NCI-H526 (cell line): Measurements from ENCODE around the gene DTWD2.
"Not testable (repeated sequence)": the region's sequence is repeated elsewhere in the genome, so short reads cannot be mapped to it uniquely, and the experiment has no call there.

ENCODE experiments used
- DNase-seq, 2 experiments: peaks; one replicate each; lab custom pipeline; 2025; lab: John Stamatoyannopoulos, UW

DTWD2 gene, protein sequence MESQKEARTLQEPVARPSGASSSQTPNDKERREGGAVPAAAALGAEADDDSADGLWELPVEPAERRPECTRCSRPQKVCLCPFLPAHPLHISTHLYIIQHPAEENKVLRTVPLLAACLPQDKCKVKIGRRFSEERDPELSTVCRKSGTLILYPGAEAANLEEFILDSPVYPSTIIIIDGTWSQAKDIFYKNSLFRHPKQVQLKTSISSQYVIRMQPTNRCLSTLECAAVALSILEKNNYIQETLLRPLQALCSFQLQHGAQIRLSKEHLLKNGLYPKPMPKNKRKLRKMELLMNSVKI

GRCh38 chr5:118987988-118988865, at the start of gene DTWD2:
DTWD2 (minus strand) TSS chr5:118988547; CDS start chr5:118988511, 36 bp downstream.
- peak; percentile 80 to 93 for DNase-seq

DNA sequence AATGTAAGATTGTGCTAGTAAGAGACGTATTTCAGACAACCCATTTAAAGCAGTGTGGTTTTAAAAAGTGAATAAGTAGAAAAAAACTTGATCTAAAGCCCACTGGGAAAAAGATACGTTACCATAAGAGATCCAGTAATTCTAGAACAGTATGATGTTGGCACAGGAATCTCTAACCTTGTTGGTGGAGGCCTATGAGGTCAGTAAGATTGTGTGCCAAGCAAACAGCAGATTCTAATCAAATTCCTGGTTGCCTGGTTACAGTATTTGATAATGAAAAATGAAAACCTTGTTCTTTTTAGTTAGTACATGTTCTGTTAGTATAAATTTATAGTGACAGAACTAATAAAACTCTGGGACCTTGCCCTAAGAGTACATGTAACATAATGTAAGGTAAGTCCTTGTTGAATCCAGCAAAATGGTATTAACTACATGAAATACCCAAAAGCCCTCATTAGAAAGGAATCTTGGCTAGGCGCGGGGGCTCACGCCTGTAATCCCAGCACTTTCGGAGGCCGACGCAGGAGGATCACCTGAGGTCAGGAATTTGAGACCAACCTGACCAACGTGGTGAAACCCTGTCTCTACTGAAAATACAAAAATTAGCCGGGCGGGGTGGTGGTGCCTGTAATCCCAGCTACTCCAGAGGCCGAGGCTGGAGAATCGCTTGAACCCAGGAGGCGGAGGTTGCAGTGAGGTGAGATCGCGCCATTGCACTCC, 49.3 kb upstream of the DTWD2 start:
- no peak for DNase-seq

DNA sequence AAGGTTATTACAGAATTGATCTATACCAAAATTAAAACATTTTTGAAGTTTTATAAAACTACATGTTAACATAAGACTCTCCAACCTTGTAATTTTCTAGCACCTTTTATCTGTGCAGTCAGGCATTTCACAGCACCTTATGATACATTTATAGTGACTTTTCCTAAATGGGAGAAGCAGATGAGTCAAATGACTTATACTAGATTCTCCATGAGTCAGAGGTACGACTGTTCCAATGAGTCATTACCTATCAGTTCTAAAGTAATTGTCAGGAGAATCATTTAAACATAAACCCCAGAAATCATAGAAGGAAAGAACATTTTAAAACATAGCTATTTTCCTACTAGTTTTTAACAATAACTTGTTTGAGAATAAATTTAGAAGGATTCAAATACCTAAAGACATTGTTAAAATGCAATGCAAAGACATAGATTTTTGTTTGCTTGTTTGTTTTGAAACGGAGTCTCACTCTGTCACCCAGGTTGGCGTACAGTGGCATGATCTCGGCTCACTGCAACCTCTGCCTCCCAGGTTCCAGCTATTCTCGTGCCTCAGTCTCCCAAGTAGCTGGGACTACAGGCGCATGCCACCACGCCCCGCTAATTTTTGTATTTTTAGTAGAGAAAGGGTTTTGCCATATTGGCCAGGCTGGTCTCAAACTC, 47.9 kb upstream of the DTWD2 start:
- DNase-seq = no peak

GRCh38 chr5:119033135-119033534, 44.8 kb upstream of the DTWD2 start:
- no peak for DNase-seq

GRCh38 chr5:119032656-119033055, 44.3 kb upstream of the DTWD2 start:
- DNase-seq = no peak

DNA sequence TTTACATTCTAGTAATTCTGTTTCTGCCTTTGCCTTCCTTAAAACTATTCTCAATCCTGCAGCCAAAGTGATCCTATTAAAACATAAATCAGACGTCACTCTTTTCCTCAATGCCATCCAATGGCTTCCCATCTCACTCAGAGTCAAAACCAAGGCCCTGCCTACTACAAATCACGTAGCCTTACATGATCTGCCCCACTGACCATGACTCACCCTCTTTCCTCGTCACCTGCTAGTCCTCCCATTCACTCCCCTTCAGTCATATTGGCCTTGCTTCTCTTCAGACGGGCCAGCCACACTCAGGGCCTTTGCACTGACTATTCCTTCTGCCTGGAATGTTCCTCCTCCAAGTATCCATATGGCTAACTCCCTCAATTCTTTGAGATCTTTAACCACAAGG, 43.6 kb upstream of the DTWD2 start:
- DNase-seq = peak in 1 of 2 experiments; percentile 13

DNA sequence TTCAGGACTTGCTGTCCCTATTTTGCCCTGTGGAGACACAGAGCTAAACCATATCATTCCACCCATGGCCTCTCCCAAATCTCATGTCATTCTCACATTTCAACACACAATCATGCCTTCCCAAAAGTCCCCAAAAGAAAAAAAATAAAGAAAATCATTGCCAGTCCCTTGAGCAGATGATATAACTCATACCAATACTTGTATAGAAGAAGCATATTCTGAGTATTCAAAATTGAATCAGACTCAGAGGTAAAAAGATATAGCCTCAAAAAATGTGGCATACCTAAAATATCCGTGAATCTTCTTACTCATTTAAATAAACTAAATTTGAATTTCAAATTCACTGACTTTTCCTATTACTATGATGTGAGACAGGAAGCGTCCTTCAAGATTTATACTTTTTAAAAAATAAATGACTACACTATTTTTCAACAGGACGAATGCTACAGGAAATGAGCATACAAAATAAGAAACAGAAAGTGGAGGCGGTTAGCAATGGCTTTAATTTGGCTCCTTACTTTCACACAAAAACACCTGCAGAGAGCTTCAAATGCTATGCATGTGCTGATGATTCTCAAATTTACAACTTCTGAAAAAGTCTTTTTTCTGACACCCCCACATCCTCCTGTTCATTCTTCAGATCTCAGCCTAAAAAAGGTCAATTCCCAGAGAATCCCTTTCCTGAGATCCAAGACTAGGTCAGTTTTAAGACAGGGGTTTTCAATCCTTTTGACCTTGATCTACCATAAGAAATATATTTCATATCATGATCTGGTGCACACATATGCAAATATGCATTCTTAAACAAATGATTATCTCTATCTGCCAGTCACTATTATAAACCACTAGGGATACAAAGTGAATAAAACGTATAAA, 42.9 kb upstream of the DTWD2 start:
- DNase-seq = peak in 1 of 2 experiments; percentile 8

DNA sequence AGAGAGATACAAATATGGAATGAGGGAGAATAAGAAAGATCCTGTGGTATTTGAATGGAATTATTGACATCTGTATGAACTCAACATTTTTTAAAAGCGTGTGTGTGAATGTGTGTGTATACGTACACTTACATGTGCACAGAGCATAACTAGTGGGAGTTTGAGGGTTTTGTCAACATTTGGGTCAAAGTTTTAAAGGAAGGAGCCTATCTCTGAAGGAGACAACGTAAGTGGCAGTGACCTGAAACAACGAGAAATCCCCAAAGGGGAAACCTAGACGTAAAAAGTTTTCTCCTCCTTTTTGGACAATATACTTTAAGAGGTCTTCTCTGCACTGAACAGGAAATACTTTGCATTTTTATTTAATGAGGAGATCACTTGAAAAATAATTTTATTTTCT, 40.2 kb upstream of the DTWD2 start:
- DNase-seq = no peak

GRCh38 chr5:119022773-119023172, 34.4 kb upstream of the DTWD2 start:
- DNase-seq = no peak

DNA sequence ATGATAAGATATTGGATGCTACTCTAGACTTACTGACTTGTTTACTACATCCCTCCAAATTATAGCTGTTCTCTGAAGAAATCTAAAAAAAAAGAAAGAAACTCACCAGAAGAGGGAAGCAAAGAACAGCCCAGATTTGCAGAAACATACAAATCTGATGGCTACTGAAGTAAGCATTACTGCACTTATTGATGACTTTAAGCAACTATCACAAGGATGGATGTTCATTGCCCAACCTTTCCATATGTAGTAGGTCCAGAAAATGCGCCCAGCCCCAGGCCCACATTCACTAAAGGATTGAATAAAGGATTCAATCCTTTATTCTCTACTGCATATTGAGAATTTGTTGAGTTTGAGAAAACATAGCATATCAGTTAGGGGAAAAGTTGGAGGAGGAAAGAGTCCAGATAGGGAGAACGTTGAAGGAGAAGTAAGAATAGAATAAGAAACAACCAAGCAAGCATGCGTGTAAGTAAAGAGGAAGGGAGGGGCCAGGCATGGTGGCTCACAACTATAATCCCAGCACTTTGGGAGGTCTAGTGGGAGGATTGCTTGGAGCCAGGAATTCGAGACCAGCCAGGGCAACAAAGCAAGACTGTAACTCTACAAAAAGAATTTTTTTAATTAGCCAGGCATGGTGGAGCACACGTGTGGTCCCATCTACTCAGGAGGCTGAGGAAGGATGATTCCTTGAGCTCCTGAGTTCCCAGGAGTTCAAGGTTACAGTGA, 33.8 kb upstream of the DTWD2 start:
- peak in 1 of 2 experiments; percentile 15 for DNase-seq

DNA sequence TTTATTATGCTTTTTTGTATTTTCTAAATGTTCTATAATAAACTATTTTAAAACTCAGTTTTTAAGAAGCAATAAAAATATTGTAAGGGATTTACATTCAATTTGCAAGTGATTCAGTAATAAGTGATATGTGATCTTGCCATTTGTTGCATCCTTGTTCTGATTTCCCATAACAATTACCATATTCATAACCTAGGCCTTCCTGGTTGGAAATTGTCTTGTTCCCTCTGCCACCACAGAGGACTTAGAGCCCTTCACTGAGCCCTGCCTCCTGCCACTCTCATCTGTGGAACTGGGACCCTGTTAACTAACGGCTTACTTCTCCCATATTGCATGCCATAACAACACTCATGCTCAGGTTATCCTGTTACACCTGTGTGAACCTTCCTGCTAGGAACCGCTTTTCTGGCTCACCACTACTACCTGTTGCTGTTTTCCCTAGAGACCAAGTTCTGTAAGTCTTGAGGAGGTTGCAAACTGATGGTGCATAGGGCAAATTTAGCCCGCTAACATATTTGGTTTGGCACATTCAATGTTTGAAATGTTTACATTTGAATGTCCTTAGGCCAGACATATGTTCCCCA, 32.9 kb upstream of the DTWD2 start:
- no peak for DNase-seq

DNA sequence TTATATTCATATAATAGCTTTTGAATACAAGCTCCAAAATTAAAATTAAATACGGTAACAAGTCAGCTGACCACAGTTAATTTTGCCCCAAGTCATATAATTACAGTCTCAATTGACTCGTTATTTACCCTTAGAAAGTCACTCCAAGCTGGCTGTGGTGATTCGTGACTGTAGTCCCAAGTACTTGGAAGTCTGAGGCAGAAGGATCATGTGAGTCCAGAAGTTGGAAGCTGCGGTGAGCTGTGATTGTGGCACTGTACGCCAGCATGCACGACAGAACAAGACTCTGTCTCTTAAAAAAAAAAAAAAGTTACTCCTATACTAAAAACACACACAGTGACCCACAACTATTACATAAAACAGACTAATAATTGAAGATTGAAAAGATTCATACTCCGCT, 31.6 kb upstream of the DTWD2 start:
- no peak for DNase-seq

- DNase-seq = no peak
Observed at GRCh38 chr5:119019501-119019900, 31.2 kb upstream of the DTWD2 start.

DNA sequence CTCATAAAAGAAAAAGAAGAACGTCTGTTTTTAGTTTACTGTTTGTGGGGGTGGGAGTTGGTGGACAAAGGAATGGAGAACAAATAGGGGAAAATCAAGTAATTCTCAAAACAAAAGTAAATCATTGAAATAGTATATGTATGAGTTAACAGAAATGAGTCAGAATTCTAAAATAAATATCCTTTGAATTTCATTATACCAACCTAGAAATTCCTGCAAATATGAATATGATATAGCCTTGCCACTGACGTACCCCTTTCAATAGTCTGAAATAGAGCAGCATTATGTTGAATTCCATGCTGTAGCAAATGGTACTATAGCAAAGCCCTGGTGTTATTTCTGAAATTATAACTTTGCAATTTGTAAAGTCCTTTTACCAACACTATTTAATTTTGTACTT, 29.6 kb upstream of the DTWD2 start:
- DNase-seq = no peak

DNA sequence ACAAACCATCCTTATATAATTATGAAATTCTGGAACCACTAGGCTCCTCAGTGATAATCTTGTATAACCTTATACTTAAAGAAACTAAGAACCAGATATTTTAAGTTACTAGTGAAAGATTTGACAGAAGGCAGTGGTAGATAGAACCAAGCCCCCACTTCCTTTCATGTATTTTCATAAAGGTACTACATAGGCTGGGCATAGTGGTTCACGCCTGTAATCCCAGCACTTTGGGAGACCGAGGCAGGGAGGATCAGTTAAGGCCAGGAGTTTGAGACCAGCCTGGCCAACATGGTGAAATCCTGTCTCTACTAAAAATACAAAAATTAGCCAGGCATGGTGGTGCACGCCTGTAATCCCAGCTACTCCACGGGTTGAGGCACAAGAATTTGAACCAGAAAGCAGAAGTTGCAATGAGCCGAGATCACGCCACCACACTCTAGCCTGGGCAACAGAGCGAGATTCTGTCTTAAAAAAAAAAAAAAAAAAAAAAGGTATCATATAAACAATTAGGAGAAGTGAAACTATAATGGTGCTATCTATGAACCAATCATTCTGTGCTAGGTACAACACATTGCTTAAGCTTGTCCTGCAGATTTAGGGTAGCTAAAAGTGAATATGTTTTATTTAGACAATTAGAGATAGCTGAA, 27.9 kb upstream of the DTWD2 start:
- no peak for DNase-seq

DNA sequence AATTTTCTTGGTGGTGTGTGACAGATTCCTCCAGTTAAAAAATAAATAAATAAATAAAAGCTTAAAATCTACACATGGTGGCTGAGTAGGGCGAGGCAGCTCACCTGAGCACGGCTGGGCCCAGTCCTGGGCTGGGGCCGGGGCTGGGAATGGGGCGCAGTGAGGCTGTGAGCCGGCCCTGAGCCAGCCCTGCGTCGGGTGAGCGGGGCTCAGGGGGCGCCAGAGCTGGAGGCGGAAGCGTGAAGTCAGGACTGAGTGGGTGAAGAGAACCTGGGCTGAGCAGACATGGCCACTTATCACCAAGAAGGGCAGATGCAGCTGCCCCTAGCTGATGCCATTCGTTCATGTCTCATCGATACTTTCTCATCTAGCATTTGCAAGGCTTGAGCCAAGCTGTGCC, 22.8 kb upstream of the DTWD2 start:
- DNase-seq = no peak

GRCh38 chr5:119010206-119010605, 21.9 kb upstream of the DTWD2 start:
- DNase-seq = no peak

DNA sequence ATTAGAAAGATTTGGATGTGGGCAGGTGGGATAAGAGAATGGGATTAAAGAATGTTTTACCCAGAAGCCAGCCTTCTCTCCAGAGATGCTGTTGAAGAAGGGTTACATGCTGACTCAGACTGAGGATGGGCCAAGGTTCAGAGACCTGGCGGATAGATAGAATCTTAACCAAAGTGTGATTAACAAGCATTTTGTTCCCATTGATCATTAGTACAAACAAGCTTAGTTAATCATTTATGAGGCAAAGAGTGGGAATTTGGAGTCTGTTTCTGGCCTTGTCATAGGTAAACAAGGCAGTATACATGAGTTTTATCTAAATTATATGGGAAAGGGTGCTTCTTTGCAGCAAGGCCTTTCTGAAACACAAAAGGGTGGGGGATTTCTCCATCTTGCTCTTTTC, 20.8 kb upstream of the DTWD2 start:
- DNase-seq = no peak

DNA sequence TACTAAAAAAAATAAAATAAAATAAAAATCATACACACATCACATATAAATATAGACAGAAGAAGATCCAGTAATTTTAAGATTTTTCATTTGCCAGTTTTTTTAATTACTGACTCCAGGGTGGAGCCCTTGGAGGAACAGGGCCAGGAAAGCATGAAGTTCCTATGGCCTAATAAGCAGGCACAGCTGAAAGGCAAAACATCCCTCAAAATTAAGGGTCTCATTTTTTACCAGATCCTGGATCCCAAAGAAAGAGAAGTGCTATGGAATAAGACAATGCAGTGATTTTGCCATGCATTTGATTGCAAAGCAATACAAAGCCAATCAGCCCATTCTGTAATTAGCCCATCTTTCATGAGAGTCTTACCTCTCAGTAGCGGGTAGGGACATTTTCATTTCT, 11.3 kb upstream of the DTWD2 start:
- no peak for DNase-seq

DNA sequence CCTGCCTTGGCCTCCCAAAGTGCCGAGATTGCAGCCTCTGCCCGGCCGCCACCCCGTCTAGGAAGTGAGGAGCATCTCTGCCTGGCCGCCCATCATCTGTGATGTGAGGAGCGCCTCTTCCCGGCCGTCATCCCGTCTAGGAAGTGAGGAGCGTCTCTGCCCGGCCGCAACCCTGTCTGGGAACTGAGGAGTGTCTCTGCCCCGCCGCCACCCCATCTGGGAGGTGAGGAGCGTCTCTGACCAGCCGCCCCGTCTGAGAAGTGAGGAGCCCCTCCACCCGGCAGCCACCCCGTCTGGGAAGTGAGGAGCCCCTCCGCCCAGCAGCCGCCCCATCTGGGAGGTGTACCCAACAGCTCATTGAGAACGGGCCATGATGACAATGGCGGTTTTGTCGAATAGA, 10.5 kb upstream of the DTWD2 start:
- not testable (repeated sequence) for DNase-seq
